Right kidney (tissue), 1 donor: ENCODE results near the gene GATD1.
A peak's percentile ranks its signal among the peaks of the same experiment; 100 is the strongest.

Experiments used
- DNase-seq: peaks from one replicate; pipeline ENCODE4 v3.0.0-alpha.2; 2016

GATD1 gene

GRCh38 chr11:796565-797295, 19.4 kb upstream of the GATD1 start:
- no peak for DNase-seq

DNA sequence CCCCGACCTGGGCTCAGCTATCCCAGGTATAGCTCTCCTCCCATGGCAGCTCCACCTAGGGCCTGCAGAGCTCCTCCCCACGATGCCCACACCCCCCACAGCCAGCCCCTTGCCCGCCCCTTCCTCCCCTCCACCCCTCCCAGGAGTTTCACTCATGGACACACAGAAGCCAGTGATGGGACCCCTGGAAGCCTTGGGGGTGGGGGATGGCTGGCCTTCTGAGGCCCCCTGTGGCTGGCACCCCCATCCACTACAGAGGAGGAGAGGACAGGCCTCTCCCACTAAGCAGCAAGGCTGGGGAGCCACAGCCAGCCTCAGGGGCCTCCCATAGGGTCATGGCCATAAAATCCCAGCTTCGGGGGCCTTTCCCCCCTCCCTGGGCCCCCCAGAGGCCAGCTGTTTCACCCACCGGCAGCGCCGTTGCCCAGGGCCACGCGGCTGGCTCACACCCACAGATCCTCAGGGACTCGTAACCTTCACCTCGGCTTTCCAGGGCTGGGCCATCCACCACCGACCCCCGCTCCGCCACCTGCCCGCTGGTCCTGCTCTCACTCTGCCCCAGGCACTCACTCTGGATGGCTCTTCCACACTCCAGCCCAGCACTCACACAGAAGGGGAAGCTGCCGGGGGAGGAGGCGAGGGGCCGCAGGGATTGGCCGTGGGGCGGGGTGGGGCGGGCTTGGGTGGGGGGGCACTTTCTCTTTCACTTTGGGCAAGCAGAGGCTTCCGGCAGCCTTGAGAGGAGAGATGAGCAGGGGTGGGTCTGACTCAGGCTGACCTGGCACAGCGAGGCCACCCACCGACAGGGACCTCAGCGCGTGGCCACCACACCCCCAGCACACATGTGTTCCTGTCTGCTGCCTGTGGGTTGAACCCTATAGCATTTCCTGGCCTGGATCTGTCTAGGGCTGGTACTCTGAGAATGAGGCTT, 18.6 kb upstream of the GATD1 start:
- peak; percentile 55 for DNase-seq

DNA sequence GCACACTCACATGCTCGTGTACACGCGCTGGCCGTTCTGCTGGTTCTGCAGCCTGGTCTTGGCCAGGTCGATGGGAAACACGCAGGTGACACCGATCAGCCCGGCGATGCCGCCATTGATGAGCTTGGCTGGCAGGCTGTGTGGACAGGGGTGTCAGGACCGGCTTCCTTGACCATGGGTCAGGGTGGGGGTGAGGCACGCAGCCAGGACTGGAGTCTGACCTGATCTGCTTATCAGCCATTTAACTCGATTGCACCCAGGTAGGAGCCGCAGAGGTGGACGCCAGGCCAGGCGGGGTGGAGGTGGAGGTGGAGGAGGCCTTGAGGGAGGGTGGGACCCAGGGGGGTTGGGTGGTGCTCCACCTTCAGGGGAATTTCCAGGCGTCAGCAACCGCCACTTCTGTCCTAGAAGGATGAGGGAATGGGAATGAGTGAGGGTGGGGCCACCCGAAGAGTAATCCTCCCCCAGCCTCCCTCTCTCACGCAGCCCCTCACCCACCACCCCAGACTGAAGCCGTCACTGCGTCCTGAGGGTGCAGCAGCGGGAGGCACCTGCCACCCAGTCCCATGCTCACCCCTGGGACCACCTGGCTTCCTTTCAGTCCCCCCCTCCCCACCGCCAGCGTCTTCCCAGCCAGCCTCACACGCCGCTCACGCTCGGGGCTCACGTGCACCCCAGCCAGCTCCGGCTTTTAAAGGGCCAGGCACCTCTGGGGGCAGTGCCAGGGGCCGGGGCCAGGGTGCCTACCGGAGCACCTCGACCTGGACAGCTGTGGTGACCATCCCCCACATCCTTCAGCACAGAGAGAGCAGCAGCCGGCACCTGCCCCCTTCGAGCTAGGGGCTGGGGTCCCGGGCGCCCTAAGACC, 17.7 kb upstream of the GATD1 start:
- DNase-seq, result no peak

GRCh38 chr11:794013-794765, 16.9 kb upstream of the GATD1 start:
- no peak for DNase-seq

GRCh38 chr11:793556-793955, 16.3 kb upstream of the GATD1 start:
- DNase-seq, result no peak

DNA sequence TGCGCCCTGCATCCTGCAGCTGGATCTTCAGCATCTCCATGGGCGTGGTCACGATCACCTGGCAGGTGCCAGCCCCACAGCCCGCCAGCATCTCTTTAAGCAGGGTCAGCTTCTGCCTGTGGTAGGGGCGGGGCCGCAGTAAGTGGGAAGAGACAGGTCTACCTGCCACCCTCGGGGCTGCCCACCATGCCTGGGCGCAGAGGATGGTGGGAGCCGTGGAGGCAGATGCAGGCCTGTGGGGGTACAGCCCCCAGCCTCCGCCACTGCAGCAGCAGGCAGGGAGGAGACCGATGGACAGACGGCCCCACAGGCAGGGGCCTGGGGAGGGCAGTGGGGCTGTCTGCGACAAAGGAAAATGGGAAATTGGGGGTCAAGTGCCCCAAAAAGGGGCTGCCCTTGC, 15.6 kb upstream of the GATD1 start:
- no peak for DNase-seq

DNA sequence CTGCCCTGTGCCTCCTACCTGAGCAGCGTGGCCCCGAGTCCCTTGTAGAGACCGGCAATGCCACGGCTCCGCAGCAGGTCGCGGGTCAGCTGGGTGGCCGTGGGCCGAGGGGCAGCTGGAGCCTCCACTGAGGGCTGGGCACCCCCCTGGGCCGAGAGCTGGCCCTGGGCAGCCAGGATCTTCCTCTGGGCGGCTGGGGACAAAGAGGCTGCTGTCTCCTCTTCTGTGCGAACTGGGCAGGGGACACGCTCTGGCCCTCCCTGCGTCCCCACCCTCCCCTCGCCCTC, 15.2 kb upstream of the GATD1 start:
- DNase-seq, result no peak

GRCh38 chr11:791658-792534, 14.6 kb upstream of the GATD1 start:
- no peak for DNase-seq

GRCh38 chr11:790721-791564, 13.7 kb upstream of the GATD1 start:
- no peak for DNase-seq

DNA sequence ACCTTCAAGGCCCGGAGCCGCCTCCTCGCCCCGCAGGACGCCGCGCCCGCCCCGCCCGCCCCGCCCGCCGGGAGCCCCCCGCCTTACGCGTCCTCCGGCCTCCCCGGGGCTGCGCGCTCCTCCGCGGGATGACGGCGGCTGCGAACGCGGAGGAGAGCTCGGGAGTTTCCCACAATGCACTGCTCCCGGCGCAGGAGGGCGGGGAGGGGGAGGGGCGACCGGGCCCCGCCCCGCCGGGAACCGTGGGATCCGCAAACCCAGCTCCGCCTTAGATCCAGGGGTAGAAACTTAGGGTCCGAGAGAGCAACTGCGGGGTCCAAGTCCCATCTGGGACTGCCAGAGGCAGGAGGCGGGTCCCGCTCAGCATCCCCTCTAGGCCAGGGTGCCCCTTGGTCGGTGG, 12.7 kb upstream of the GATD1 start, which contains the start of gene CEND1:
CEND1 (minus strand) TSS at position 148 of the 400 bp plus-strand sequence. CDS start 1,514 bp downstream, outside the sequence.
- DNase-seq, result no peak

GRCh38 chr11:788953-789940, 12.0 kb upstream of the GATD1 start:
- DNase-seq, result no peak

- no peak for DNase-seq
Measured at GRCh38 chr11:788009-788640, 10.8 kb upstream of the GATD1 start.

DNA sequence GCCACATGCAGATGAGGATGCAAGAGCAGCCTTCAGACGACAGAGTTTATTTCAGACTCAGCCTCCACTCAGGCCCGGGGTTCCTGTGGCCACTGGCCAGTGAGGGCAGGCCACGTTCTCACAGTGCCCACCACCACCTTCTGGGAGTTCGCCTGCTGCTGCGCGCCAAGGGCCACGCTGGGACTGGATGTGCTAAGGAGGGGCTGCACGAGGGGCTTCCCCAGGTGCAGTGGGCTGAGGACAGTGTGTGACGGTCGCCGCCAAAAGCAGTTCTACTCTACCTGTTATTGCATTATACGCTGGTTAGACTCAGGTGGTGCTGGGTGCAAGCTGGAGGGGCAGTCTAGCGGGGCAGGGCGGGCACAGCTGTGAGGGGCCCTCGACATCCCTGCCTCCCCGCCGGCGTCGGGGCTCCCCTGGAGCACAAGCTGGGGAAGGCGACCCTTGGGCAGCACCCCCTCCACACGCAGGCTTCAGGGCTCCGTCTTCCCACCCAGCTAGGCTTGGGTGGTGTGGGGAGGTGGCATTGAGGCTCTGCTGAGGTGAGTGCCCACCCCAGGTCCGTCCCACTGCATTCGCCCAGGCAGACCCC, 9.9 kb upstream of the GATD1 start:
- DNase-seq, result no peak

- DNase-seq, result no peak
Measured at GRCh38 chr11:786235-787083, 9.2 kb upstream of the GATD1 start.

- peak; percentile 65 for DNase-seq
Measured at GRCh38 chr11:783581-784015, 6.3 kb upstream of the GATD1 start.
